Immature natural killer cell (primary cell): ENCODE results near the gene BGLAP. TPM values are rescaled to one million over a fixed set of nuclear protein-coding genes. Genes with fewer than 3 reads are reported as not detected.

ENCODE experiments used
- DNase-seq, 3 donors: peaks; one replicate each; pipeline ENCODE4 v3.0.0; 2022; ENCODE audit warnings: mixed read lengths in 1 of 3
- H3K27ac Mint-ChIP-seq, 6 donors: one replicate each; pipeline ENCODE4 v1.8.0; 2020; ENCODE audit warnings: mixed read lengths in 6 of 6, mild to moderate bottlenecking in 5 of 6, inconsistent platforms in 4 of 6, moderate library complexity in 3 of 6
- H3K27me3 Mint-ChIP-seq, 3 donors: one replicate each; pipeline ENCODE4 v1.8.0; 2020 to 2021; ENCODE audit warnings: low read depth in 3 of 3, mild to moderate bottlenecking in 3 of 3, mixed read lengths in 3 of 3, moderate library complexity in 3 of 3, inconsistent platforms in 1 of 3
- H3K36me3 Mint-ChIP-seq, 3 donors: one replicate each; pipeline ENCODE4 v1.8.0; 2020; ENCODE audit warnings: mixed read lengths in 3 of 3, inconsistent platforms in 2 of 3, mild to moderate bottlenecking in 2 of 3
- H3K4me1 Mint-ChIP-seq, 2 donors: one replicate each; pipeline ENCODE4 v1.8.0; 2020; ENCODE audit warnings: inconsistent platforms in 2 of 2, mild to moderate bottlenecking in 2 of 2, mixed read lengths in 2 of 2, moderate library complexity in 1 of 2
- H3K4me3 Mint-ChIP-seq, 5 donors: one replicate each; pipeline ENCODE4 v1.8.0; 2020; ENCODE audit warnings: mild to moderate bottlenecking in 5 of 5, mixed read lengths in 5 of 5, inconsistent platforms in 3 of 5, moderate library complexity in 3 of 5
- H3K9me3 Mint-ChIP-seq, 6 donors: one replicate each; pipeline ENCODE4 v1.8.0; 2020; ENCODE audit warnings: mild to moderate bottlenecking in 6 of 6, mixed read lengths in 6 of 6, inconsistent platforms in 4 of 6, moderate library complexity in 3 of 6
- polyA plus RNA-seq, 3 donors: library from polyadenylated mRNA; unstranded; fragments of 300-500 nt; fragmentation: Illumina TruSeq; gene quantifications; one replicate each; pipeline ENCODE4 v1.2.3, GENCODE V29; 2021

BGLAP gene
- polyA plus RNA-seq, 3 donors from 2014 or later, result not detected

DNA sequence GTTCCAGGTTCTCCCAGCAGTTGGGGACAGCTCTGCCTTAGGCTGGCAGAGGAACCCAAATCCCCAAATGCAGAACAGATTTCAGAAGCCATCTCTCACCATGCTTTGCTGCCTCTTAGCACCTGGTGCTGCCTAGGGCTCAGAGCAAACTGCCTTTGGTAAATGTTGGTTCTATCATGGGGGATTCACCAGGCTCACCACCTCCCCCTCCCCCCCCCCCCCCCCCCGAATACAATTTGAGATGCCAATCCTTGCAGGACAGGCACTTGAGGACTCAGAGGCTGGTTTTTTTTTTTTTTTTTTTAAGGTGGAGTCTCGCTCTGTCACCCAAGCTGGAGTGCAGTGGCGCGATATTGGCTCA, 6.3 kb downstream of the BGLAP start:
- peaks cover 16% of the 10 kb centered on the region in 2 donors for H3K4me1 Mint-ChIP-seq
- H3K27me3 Mint-ChIP-seq, result peaks cover 3 to 4% (median 4%) of the 10 kb centered on the region in 3 donors
- H3K27ac Mint-ChIP-seq, result peak overlapping the region in 1 of 6 donors; percentile 59
- H3K36me3 Mint-ChIP-seq, result peaks cover 3 to 16% (median 6%) of the 10 kb centered on the region in 3 donors
- no peak overlapping the region for H3K4me3 Mint-ChIP-seq
- H3K9me3 Mint-ChIP-seq, result no peaks in the 10 kb centered on the region
- no peak for DNase-seq

DNA sequence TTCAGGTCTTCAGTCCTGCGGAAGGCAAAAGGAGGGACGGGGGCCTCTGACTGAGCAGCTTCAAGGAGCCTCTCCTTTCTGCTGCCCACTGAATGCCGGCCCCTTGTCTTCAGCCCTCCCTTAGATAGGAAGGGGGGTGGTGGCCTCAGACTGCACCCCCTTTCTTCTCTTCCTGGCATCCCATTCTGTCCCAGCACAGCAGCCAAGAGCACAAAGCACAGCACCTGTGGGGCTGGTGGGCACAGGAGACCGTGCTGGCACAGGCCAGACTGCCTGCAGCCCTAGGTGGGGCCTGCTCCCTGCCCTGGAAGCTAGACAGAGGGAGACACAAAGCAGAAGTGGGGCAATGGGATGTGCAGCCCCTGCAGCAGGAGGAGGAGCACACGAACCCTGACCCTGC, 7.6 kb downstream of the BGLAP start:
- no peaks in the 10 kb centered on the region for H3K9me3 Mint-ChIP-seq
- peaks cover 11 to 24% (median 12%) of the 10 kb centered on the region in 3 donors for H3K36me3 Mint-ChIP-seq
- H3K27me3 Mint-ChIP-seq, result peaks cover 2 to 4% (median 3%) of the 10 kb centered on the region in 3 donors
- peak overlapping the region in 2 of 6 donors; percentile 12 to 20 for H3K27ac Mint-ChIP-seq
- peaks cover 13 to 15% of the 10 kb centered on the region in 2 donors for H3K4me1 Mint-ChIP-seq
- DNase-seq, result no peak
- no peak overlapping the region for H3K4me3 Mint-ChIP-seq

DNA sequence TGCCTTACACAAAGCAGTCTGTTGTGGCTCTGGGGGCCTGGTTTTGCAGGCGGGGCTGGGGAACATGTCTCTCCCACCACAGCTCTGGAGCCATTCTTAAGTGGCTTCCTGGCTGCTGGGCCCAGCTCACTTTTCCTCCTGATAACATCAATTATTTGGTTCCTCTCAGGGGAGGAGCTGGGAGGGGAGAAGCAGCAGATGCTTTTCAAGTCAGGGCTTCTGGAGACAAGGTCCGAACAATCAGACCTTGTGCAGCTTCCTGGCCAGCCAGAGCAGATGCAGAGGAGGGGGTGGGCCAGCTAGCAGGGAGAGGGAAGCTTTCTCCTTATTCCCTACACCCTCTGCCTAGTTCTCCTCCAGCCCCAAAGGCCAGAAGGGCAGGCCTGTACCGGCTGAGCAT, 9.5 kb downstream of the BGLAP start:
- no peak overlapping the region for H3K4me3 Mint-ChIP-seq

DNA sequence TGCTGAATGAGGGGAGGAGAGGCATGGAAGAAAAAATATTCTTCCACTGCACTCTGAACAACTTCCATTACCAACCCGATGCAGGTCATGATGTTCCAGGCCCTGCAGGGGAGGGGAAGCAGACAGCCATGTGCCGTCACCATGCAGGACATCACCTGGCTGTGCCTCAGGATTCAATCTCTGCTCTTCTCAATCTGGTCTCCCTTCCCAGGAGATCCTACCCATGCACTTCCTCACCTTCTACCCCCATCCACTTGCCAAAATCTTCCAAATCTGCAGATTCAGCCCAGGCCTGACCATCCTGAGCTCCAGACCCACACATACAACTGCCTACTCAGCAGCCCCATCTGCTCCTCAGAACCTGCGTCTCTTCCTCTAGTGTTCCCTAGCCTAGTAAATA, 11.7 kb downstream of the BGLAP start:
- Mint-ChIP-seq H3K27ac (peak overlapping the region in 2 of 6 donors; percentile 1 to 87), H3K27me3 (peaks cover 0 to 2% (median 2%) of the 10 kb centered on the region in 3 donors), H3K4me1 (peaks cover 0 to 13% of the 10 kb centered on the region in 2 donors), H3K4me3 (no peak overlapping the region), H3K9me3 (no peaks in the 10 kb centered on the region), H3K36me3 (peaks cover 17 to 45% (median 18%) of the 10 kb centered on the region in 3 donors)
- DNase-seq, result no peak

More for the DNA sequence above, 9.5 kb downstream of the BGLAP start:
- no peak for DNase-seq
- H3K27me3 Mint-ChIP-seq, result peaks cover 0 to 2% (median 2%) of the 10 kb centered on the region in 3 donors
- no peaks in the 10 kb centered on the region for H3K9me3 Mint-ChIP-seq
- no peak overlapping the region for H3K27ac Mint-ChIP-seq
- no peaks in the 10 kb centered on the region for H3K4me1 Mint-ChIP-seq
- H3K36me3 Mint-ChIP-seq, result peaks cover 12 to 31% (median 17%) of the 10 kb centered on the region in 3 donors

DNA sequence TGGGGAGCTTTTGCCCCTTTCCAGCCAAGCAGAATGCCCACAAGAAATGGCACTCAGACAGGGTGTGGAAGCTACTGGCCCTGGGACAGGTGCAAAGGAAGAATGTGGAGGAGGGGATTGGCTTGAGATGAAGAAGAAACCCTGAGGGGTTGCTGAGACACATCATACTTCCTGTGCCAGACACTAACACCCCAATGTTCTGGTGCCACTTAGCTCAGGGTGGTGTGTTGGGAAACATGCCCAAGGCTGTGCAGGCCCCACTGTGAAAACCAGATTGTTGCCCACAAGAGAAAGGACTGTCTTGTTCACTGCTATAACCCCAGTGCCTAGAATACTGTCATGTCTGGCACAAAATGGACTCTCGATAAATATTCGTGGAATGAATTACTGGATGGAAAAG, 15.7 kb downstream of the BGLAP start:
- Mint-ChIP-seq H3K36me3 (peaks cover 17 to 52% (median 27%) of the 10 kb centered on the region in 3 donors), H3K27me3 (peaks cover 1 to 3% (median 3%) of the 10 kb centered on the region in 3 donors), H3K4me3 (no peak overlapping the region), H3K9me3 (no peaks in the 10 kb centered on the region), H3K27ac (peak overlapping the region in 5 of 6 donors; percentile 12 to 73 (median 53)), H3K4me1 (peaks cover 0 to 13% of the 10 kb centered on the region in 2 donors)
- DNase-seq, result no peak

DNA sequence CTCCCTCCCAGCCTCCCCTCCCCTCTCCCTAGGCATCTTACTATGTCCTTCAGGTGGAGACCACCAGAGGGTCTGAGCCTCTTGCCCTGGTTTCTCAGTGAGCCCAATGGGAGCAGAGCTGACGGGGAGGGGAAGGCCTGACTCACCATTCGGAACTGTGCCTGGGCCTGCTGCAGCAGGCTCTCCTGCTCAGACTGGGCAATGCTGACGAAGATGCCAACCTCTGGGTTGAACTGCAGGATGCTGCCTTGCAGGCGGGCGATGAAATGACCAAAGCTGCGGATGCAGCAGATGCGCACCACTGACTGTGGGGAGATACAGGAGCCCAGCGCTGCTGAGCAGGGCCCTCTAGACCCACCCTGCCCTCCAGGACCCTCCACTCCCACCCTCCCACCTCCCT, 16.9 kb downstream of the BGLAP start:
- H3K27me3 Mint-ChIP-seq, result peaks cover 1 to 3% (median 2%) of the 10 kb centered on the region in 3 donors

DNA sequence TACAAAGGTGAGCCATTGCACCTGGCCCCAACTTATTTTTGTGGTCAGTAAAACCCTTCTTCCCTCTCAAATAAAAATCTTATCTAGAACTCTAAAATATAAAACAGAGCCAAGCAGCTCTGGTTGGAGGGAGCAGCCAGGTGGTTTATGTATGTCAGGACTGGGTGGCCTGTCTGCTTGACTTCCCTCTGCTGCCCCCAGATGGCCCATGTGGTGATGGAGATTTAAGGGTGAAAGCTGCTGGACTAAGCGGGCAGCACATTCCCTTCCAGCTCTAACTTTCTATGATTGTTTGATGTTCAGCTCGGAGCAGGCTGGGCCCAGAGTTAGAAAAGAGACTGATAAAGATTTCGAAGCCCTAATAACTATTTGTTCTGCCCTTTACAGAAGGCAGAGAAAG, 17.8 kb downstream of the BGLAP start:
- H3K4me3 Mint-ChIP-seq, result no peak overlapping the region
- peaks cover 1 to 3% (median 2%) of the 10 kb centered on the region in 3 donors for H3K27me3 Mint-ChIP-seq
- H3K4me1 Mint-ChIP-seq, result peaks cover 2 to 13% of the 10 kb centered on the region in 2 donors
- H3K36me3 Mint-ChIP-seq, result peaks cover 25 to 53% (median 28%) of the 10 kb centered on the region in 3 donors
- DNase-seq, result no peak
- H3K27ac Mint-ChIP-seq, result no peak overlapping the region
- H3K9me3 Mint-ChIP-seq, result no peaks in the 10 kb centered on the region

More for the DNA sequence above, 16.9 kb downstream of the BGLAP start:
- Mint-ChIP-seq H3K36me3 (peaks cover 24 to 50% (median 31%) of the 10 kb centered on the region in 3 donors), H3K9me3 (no peaks in the 10 kb centered on the region), H3K4me3 (no peak overlapping the region), H3K4me1 (peaks cover 0 to 13% of the 10 kb centered on the region in 2 donors), H3K27ac (no peak overlapping the region)
- no peak for DNase-seq

DNA sequence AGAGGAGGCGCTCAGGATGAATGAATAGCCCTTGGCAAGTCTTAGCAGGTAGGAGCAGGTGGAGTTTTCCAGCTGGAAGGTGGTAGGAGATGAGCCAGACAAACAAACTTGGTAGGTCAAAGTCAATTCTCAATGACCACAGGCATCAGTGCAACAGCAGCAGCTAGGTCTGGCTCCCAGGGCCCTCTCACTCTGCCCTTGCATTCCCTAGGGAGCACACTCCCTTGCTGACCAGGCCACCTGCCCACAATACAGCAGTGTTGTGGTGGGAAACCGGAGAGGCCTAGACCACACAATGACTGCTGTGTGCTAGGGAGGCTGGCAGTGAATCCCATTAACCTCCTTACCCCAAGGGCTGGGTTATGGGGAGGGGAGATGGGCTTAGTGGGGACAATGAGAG, 18.9 kb downstream of the BGLAP start:
- Mint-ChIP-seq H3K27me3 (peaks cover 2 to 3% (median 3%) of the 10 kb centered on the region in 3 donors), H3K27ac (peak overlapping the region in 1 of 6 donors; percentile 38), H3K4me3 (no peak overlapping the region), H3K4me1 (peaks cover 2 to 13% of the 10 kb centered on the region in 2 donors), H3K9me3 (no peaks in the 10 kb centered on the region), H3K36me3 (peaks cover 26 to 60% (median 36%) of the 10 kb centered on the region in 3 donors)
- DNase-seq, result no peak

DNA sequence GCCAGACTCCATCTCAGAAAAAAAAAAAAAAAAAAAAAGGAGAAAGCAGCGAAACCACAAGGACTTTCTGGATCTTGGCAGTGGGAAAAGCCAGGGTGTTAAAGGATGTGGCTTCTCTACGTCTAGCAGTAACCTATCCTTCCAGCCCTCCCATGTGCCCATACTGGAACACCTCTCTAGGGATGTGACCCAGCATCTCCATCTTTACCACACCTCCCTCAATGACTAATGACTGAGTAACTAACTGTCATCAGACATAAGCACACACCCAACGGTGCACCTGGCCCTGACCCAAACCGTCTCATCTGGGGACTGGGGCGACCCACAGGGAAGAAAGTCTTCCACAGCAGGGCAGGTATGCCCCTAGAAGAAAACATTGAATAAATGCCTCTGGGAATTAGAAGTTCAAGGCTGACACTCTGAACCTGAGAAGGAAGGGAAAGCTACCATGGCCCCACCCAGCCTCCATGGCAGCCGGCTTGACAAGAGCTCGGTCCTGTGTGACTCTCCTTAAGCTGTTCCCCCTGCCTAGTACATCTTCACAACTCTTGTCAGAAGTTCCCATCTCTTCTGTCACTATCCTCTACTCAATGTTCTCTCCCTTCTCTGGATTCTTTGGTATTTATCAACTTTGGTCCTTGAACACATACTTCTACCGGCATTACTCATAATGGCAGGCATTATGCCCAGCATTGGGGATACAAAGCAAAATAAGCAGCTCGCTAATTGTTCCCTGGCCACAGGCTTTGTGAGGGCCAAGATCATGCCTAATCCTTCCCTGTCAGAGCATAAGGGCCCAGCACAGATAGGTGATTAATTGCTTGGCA, 20.7 kb downstream of the BGLAP start:
- peak overlapping the region in 1 of 6 donors; percentile 60 for H3K27ac Mint-ChIP-seq
- peaks cover 2 to 8% of the 10 kb centered on the region in 2 donors for H3K4me1 Mint-ChIP-seq
- no peak for DNase-seq
- H3K27me3 Mint-ChIP-seq, result peaks cover 3 to 5% (median 3%) of the 10 kb centered on the region in 3 donors
- H3K9me3 Mint-ChIP-seq, result no peaks in the 10 kb centered on the region
- H3K36me3 Mint-ChIP-seq, result peaks cover 27 to 62% (median 50%) of the 10 kb centered on the region in 3 donors
- no peak overlapping the region for H3K4me3 Mint-ChIP-seq

DNA sequence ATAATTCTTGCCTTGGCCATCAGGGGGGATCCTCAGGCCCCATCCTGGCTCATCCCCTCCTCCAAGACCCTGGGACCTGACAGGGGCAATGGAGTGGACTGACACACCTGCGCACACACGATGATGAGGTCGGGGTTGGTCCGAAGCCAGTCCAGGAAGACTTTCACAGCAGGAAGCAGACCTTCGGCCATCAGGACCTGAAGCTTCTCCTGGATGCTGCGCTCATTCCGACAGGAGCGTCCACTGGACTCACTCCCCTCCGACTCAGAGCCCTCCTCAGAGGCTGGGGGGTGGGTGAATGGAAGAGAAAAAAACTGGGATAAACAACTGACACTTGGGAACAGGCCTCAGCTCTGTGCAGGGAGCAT, 21.3 kb downstream of the BGLAP start:
- no peak overlapping the region for H3K27ac Mint-ChIP-seq
- DNase-seq, result no peak
- peaks cover 27 to 65% (median 49%) of the 10 kb centered on the region in 3 donors for H3K36me3 Mint-ChIP-seq
- peaks cover 2% of the 10 kb centered on the region in 2 donors for H3K4me1 Mint-ChIP-seq
- no peak overlapping the region for H3K4me3 Mint-ChIP-seq
- no peaks in the 10 kb centered on the region for H3K9me3 Mint-ChIP-seq
- H3K27me3 Mint-ChIP-seq, result peaks cover 3 to 5% (median 3%) of the 10 kb centered on the region in 3 donors

DNA sequence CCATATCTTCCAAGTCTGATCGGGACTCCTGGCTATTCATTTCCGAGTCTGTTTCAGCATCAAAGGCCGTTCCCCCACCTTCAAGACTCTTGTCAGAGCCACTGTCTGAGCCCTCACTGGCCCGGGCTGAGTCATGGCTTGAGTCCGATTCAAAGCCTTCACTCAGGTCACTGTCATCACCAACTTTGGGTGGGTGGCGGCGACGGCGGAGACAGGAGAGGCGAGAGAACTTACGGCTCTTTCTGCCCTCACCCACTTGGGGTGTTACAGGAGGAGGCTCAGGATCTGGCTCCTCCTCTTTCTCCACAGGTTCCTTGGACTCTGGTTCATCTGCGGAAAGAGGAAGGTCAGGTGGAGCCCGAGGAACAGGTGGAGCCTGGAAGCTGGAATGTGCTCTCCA, 24.1 kb downstream of the BGLAP start:
- no peak overlapping the region for H3K4me3 Mint-ChIP-seq
- H3K36me3 Mint-ChIP-seq, result peaks cover 27 to 62% (median 45%) of the 10 kb centered on the region in 3 donors
- H3K4me1 Mint-ChIP-seq, result peaks cover 0 to 2% of the 10 kb centered on the region in 2 donors
- H3K27ac Mint-ChIP-seq, result peak overlapping the region in 1 of 6 donors; percentile 24
- peaks cover 0 to 5% (median 5%) of the 10 kb centered on the region in 3 donors for H3K27me3 Mint-ChIP-seq
- H3K9me3 Mint-ChIP-seq, result no peaks in the 10 kb centered on the region
- DNase-seq, result no peak

DNA sequence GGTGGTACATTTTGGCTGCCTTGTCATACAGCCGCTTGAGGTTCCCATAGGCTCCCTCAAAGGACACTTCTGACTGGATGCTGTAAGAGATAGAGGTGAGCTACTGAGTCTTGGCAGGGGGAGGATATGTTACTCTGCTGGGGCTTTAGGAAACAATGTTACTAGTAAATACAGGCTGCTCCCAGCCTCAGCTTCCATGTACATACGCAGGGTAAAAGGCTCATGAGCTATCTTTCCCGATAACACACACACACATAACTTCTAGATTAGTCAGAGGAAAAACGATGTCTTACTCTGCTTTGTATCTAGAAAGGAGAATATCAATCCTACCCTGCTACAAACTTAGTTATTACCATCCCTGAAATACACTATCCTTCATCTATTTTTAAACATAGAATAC, 26.4 kb downstream of the BGLAP start:
- peaks cover 0 to 4% (median 4%) of the 10 kb centered on the region in 3 donors for H3K27me3 Mint-ChIP-seq
- H3K9me3 Mint-ChIP-seq, result no peaks in the 10 kb centered on the region
- no peak overlapping the region for H3K4me3 Mint-ChIP-seq
- no peak overlapping the region for H3K27ac Mint-ChIP-seq
- DNase-seq, result no peak
- H3K36me3 Mint-ChIP-seq, result peaks cover 26 to 64% (median 50%) of the 10 kb centered on the region in 3 donors
- peaks cover 0 to 2% of the 10 kb centered on the region in 2 donors for H3K4me1 Mint-ChIP-seq

DNA sequence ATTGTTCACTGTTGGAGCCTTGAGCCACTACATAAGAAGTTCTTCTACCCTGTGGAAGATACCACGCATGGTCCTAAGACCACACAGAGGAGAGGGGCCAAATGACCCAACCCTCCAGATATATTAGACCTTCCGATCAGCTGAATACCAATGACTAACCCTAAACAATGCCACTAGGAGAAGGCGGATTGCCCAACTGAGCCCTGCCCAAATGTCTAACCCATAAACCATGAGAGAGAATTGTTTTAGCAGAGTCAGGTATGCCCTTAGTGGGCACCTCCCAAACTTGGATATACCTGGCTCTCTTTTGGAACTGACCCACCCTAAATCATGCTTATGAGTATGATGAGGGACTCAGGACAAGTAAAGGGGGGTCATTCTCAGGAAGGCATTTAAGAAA, 28.3 kb downstream of the BGLAP start:
- Mint-ChIP-seq H3K4me3 (no peak overlapping the region), H3K27ac (no peak overlapping the region), H3K9me3 (no peaks in the 10 kb centered on the region), H3K36me3 (peaks cover 22 to 68% (median 55%) of the 10 kb centered on the region in 3 donors), H3K4me1 (no peaks in the 10 kb centered on the region), H3K27me3 (peaks cover 0 to 4% (median 3%) of the 10 kb centered on the region in 3 donors)
- no peak for DNase-seq

DNA sequence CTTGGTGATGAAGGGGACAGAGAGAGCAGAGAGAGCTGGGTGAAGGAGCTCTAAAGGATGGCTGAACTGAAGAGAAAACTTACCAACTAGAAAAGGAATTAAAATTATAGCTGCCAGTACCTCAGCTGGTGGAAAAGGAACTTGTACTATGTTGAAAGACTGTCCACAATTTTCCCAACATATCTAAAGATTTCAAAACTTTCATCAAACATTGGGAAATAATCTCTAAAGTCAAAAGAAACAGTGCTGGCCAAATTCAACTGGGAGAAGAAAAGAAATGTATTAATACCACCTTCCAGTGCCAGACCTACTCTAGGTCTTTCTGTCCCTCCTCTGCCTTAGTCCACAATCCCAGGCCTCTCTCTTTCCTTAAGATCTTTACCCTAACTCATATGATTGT, 34.5 kb downstream of the BGLAP start:
- H3K4me1 Mint-ChIP-seq, result peaks cover 8 to 19% of the 10 kb centered on the region in 2 donors
- peak overlapping the region in 1 of 6 donors; percentile 6 for H3K27ac Mint-ChIP-seq
- H3K9me3 Mint-ChIP-seq, result no peaks in the 10 kb centered on the region
- peaks cover 21 to 47% (median 35%) of the 10 kb centered on the region in 3 donors for H3K36me3 Mint-ChIP-seq
- DNase-seq, result no peak
- H3K27me3 Mint-ChIP-seq, result peaks cover 0 to 2% (median 0%) of the 10 kb centered on the region in 3 donors
- H3K4me3 Mint-ChIP-seq, result no peak overlapping the region
